GM18870 (cell line): ENCODE results near the gene COL5A2.

ENCODE experiments used
- ATAC-seq: cut with Tn5 transposase; IDR thresholded peaks from one replicate; pipeline ENCODE4 v1.9.1; 2021; ENCODE audit warnings: moderate library complexity; ENCODE audit not compliant: unreplicated experiment

Gene COL5A2

DNA sequence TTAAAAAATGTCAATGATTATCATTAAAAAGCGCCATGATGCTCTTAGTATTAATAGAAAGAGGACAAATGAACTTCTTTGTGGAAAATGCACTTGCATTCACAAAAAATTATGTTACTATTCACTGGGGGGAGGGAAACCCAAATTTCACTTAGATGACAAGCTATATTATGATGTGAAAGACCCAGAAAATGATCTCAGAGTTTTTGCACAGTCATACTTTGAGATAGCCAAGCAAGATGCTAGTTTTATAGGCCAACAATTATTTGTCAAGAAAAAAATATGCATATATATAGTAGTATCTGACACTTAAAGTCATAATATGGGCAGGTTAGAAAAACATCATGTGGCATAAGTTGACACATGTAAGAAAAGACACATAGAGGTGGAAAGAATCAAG is 31.6 kb downstream of the COL5A2 start:
- ATAC-seq: no peak

DNA sequence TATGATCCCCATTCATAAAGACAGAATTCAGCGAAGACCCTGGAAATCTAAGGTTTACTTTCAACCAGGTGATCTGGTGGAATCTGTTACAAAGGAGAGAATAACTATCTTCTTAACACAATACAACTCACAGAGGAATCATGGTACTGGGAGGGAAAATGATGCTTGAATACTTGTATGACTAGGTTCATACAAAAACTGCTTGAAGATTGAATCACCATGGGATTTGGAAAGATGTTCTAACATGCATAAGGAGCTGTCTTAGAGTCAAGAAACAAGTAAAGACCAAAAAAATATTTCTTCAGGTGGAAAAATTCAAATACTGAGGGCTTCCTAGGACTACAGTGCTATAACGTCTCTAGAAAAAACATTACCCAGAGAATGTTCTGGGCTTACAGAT is 32.2 kb downstream of the COL5A2 start:
- no peak for ATAC-seq

DNA sequence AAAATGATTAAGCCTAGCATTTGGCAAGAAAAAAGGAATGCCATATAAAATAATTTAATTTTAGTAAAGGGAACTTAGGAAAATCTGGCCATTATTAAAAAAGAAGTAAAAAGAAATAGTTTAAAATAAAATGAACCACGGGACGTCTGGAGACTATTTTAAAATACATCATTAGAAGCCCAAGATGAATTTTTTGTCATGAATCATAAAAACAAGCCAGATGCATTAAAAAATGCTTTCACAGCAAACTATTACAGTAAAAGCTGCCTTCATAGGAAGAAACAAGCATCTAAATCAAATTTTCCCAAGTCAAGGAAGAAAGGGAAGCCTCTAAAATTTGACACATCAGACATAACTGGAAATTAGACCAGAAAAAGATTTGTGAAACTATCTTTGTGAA is 33.0 kb downstream of the COL5A2 start:
- ATAC-seq: no peak

DNA sequence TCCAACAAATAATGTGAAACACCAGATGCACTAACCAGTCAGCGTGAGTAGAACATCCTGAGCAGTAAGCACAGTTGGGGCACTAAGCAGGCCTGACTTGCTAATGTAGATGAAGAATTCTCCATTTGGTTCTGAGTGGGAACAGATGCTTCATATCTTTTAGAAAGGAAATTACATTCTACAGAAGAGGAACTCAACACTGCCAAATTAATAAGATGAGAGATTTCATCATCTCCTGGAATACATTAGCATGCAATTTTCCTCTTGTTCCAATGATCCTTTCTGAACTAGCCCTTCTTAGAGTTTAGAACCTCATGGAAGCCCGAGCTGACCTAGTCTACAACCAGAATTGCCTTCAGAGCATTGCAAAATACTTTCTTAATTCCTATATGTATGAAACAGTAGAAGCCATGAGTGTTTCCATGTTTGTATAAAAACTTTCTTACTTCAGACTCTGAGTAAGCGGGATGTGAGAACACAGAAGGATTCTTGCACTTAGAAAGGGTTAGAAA is 34.8 kb downstream of the COL5A2 start:
- ATAC-seq: no peak

DNA sequence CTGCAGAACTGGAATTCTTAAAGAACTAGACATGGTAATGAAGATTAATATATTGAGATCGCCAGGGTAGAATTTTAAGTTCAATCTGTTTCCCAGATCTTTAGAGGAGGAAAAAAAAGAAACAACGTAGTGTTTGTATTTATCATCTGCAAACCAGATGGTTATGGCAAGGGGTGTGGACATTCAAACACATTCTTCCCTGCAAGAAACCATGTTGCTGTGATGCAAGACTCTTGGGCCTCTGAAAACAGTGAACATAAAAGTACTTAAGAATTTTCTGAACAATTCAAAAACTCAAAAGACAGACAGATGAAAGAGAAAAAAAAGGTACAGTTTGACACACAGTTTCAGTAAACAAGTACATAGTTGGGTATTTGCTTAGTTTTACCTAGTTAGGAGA is 35.6 kb downstream of the COL5A2 start:
- ATAC-seq: no peak

DNA sequence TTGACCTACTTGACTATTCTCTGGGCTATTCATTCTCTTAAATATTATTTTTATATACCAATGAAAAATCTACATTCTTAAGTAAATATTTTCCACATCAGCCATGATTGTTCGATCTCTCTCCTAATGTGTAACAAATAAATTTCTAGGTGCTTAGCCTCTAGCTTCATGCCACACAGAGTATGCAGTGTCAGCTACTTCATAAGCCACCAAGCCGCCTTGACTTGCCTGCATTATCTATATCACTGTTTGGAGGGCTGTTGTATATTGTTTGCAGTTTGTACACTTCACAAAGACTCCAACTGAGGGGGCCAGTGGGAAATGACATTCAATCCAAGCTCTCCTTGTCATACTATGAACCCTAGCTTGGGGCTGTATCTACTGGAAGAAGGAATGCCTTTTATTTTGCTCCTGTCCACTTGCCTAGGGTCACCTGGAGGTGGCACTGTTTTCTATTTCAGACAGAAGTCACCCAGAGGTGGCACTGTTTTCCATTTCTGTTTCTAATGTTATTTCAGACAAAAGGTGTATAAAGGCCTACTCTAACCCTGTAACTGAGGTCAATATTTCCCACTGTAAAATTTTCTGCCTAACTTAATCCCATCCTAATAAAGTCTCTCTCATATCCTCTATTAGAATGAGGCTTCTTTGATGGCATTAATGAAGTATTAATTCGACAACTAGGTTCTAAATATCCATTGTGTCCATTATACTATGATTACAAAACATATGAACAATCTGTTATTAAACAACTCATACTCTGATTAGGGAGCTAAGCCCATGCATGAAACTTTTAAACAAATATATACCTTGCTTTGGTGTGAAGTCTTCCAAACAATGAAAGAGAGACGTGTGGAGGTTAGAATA is 36.4 kb downstream of the COL5A2 start:
- peak; percentile 97 for ATAC-seq

DNA sequence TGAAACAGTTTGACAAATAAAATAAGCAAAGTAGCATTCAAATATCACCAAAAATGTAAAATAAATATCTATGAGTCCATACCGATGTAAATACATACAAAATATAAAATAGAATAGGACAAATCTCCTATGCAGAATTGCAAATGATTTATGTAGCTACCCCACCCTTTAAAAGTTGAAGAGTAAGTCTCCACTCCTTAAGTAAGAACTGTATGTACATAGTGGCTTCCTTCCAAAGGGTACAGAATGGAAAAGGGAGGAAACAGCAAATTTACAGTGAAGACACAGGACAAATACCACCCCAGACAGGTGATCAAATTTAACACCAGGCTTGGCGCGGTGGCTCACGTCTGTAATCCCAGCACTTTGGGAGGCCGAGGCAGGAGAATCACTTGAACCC is 40.8 kb downstream of the COL5A2 start:
- ATAC-seq: no peak

DNA sequence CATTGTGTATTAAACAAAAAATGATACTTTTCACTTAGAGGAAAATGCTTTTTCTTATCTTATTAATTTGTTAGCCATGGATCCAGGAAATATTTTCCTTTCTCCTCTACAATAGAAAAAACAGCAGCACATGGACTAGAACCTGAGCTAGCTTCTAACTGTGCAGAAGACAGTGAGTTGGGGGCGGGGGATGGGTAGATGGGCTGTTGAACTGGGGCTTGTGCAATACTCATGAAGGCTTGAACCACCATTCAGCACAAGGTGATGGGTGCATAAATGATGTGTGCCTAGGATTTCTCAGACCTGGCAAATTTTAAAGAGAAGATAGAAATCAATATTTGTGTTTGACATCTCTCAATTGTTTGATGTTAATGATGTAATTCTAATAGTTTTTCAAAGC is 42.0 kb downstream of the COL5A2 start:
- no peak for ATAC-seq

DNA sequence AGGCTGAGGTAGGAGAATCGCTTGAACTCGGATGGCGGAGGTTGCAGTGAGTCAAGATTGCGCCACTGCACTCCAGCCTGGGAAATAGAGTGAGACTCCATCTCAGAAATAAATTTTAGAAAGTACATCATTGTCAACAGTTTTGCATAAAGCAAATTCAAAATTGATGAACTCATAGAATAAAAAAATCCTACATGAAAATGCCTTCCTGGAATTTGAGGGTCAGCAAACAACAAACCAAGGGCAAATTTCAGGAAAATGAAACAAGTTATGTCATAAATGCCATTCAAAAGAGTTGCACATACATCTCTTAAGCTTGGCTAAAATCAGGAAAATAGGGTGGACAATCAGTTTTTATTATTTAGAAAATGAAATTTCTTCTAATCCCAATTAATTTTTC is 45.1 kb downstream of the COL5A2 start:
- ATAC-seq: no peak

DNA sequence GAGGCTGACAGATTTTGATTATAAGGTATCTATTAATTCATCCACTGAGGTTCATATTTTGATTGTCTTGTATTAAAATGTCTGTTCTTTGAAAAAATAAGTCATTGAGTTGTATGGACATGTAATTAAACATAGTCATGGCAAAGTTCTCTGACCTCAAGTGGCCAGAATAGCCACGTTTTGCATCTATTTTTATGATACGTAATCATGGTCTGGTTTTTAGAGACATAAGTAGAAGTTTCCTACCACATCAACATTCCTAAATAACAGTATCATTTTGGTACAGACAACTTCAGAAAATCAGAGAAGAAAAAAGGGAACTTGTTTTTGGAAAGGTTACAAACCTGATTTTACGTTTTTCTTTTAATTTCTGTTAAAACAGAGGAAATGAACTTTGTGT is 47.6 kb downstream of the COL5A2 start:
- ATAC-seq: no peak

DNA sequence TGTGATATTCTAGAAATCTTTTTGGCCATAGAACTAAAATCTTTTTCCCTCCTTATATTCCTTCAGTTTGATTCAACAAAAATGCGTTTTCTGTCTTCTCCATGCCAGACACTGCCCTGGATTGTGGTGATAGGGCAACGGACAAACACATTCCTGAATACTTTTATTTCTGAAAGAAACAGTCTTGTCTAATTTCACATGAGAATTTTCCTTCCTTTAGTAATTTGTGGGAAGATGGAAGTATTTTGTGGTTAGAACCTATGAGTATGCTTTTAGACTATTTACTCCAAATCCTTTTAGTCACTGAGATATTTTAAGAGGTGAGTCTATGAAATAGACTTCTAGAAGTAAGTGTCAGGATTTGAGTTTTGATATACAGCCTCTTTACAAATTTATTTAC is 49.6 kb downstream of the COL5A2 start:
- ATAC-seq: no peak

DNA sequence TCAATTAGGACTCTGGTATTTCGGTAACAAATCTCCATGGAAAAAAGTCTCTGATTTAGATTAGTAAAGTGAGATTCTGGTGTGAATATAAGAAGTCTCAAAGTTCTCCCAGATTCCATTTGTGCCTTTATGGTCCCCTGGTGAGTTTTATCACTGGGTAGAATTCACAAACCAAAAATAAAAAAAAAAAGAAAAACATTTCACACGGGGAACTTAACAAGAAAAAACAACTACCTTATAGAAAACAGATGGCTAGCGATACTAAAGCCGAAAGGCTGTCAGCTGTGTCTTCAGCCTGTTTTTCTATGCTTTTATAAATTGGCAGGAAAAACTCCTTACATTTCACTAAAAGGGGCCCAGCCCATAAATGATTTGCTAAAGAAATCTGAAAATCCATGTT is 50.6 kb downstream of the COL5A2 start:
- no peak for ATAC-seq

DNA sequence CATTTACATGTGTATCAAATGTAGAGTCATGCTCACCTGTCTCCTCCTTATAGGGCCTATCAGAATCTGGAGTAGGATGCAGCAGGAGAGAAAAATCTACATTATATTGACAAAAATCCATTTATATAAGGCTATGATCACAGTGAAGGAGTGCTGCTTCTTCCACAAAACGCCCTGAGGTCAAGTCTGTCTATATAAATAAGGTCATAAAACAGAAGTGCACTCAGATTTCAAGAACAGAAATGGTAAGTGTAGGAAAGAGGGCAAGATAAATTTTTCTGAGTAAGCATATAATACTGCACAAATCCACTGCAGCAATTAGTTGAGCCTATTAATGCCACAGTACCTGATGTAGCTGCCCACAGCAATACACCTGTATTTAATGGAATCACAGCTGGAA is 51.8 kb downstream of the COL5A2 start:
- ATAC-seq: no peak

DNA sequence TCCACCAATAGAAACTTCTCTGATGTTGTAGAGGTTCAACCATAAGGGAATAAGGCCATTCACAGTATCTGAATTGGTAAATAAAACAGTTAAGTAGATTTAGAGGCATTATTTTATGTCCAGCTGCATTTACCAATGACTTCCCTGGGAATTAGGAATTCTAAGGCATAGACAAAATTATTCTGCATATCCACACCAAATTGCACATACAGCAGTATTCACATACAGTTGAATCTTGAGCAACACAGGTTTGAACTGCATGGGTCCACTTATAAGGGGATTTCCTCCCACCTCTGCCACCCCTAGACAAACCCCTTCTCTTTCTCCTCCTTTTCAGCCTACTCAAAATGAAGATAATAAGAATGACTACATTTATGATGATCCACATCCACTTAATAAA is 54.4 kb downstream of the COL5A2 start:
- no peak for ATAC-seq

DNA sequence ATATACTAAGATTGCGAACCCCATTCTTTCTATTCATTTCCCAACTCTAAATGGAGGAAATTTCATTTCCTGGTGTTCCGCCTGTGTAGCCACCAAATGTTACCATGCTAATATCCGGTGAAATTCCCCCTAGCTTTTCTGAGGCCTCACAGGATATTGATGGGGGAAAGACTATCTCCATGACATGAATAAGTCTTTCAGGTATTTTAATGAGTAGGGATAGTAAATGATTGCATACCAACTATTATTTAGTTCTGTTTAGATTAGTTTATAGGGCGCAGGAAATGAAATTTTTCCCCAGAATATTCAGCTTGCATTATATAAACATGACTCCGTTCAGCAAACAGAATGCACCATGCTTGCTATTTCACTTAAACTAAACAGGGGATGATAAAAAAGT is 55.4 kb downstream of the COL5A2 start:
- ATAC-seq: no peak

DNA sequence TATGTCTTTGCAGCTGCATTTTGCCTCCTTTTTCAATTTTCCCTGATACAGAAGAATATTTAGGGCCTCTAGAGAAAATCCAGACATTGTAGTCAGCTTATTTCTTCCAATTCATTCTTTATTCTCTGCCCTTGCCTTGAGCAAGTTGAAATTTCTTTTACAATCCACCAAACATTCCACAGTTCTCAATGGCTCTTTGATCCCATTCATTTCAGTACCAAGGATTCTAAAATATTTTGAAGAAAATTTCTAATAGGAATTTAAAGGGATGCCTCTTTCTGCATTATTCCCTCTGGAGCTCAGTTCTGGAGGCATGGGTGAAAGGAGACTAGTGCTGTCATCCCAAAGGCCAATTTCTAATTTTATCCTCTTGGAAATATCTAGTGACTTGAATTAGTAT is 61.2 kb downstream of the COL5A2 start:
- no peak for ATAC-seq

DNA sequence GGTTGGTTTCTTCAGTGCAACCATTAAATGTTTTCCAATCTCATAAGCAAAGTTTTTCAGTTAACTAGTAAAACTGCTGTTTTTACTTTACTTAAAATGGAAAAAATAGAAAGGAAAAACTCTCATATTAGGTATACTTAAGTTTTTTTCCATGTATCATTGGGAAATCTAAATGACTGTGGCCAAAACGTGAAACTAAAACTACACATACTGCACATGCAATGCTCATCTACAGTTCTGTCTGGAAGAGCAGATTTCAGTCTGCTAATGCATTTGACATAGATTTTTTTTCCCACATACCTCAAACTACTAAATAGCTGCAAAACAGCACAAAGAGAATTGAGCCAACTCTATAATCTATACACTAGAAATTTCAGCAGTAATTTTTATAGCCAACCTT is 62.6 kb downstream of the COL5A2 start:
- ATAC-seq: no peak

DNA sequence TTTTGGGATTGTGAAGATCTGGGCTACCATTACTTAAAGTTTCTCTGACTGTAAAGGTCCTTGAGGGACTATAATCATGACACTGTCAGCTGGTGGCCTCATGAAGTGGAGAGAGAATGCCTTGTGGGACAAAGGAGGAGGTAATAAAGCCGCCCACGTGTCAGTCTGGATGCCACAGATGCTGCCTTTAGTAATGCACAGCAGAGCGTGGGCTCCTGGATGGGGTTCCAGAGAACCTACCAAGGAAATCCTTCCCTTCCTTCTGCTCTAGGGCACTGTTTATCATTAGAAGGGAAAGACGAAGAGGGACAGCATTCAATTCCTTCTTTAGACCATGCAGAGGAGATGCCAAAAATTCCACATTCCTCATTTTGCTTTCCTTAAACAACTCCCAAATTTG is 63.5 kb downstream of the COL5A2 start:
- ATAC-seq: no peak

DNA sequence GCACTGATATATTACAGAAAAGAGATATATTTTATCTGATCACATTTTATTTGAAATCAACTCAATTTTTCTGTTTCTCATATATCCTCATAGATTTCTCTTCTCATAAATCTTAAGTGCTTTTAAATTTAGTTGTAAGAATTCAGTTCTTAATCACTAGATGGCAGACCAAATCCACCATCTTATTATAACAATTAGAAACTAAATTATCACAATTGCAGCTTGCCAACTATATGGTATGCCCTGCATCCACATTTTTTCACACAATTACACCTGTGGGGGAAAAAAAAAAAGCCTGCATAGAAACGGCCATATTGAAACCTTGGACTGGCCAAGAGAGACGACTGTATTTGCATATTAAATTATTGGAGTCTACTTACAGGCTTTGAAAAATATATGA is 64.4 kb downstream of the COL5A2 start:
- ATAC-seq: no peak

DNA sequence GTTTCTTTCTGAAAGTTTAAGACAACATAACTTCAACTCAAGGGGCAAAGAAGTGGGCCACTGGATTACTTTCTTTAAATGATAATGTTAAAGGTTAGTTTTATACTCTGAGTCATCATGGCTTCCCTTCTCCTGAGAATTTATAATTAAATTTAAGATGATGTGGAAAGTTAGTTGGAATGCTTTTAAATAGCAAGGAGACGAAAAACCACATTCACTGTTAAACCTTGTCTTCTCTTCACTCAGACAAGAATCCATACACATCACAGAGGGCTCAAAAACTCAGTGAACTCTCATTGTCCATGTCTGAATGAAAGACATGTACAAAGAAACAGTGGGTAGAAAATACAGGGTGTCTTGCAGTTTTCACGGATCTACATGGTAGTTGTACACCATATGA is 65.6 kb downstream of the COL5A2 start:
- no peak for ATAC-seq

DNA sequence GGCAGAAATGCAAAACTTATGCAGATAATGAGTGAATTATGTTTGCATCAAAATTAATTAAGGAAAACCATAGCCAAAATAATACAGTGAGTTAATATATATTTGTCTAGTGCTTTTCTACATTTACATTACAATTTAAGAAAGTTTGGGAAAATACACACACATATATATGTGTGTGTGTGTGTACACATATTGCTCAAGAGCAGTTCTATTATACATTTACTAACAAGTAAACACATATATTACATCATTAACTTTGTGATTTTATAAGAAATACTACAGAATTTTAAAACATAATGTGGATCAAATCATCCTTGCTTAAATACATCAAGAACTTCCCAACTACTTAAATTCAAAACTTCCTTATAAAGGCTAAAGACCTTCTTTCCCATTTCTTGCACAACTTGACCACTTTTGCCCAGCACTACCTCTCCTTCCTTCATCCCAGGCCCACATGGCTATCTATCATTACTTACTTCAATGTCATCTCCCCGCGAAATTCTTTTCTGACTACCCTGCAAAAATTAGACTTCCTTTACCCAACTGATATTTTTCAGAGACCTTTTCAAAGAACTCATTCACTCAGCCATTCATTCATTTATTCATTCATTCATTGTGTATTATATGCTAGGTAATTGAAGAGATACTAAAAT is 68.4 kb downstream of the COL5A2 start:
- no peak for ATAC-seq

DNA sequence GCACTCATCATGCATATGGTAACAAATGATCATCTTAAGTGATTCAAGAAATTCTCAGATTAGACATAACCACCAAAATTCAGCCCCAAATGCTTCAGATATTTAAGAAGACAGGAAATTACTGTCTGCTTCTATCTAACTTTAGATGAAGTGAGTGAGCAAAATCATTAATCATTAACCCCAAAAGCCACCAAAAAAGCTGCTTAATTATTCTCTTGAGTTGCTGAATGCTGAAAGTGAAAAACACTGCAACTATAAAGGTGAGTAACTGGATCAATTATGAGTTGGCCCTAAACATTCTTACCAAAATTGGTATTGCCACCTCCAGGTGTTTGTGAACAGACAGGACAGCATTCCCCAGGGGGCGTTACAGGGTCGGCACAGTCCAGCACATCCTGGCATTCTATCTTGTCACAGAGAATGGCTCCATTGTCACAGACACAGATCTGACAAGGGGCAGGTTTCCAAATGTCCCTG is 69.6 kb downstream of the COL5A2 start:
- ATAC-seq: peak; percentile 97
